Transverse colon (tissue), 4 donors: ENCODE data around the gene TCF21. TPM values are rescaled to one million over a fixed set of nuclear protein-coding genes. Genes with fewer than 3 reads are reported as not detected.

Experiments used
- DNase-seq: peaks from one replicate; pipeline ENCODE4 v3.0.0-alpha.2; 2019
- H3K27ac ChIP-seq, 4 donors: fragments of 200-600 bp; sonication (generic); 2 replicates each; pipeline ENCODE4 v1.5.1; 2016 to 2018; ENCODE audit warnings: inconsistent platforms in 4 of 4
- H3K27me3 ChIP-seq: fragments of 200-600 bp; sonication (generic); 2 replicates; pipeline ENCODE4 v1.5.1; 2017; ENCODE audit warnings: inconsistent platforms
- H3K36me3 ChIP-seq, 4 donors: fragments of 200-600 bp; sonication (generic); 2 replicates each; pipeline ENCODE4 v1.5.1; 2017 to 2019; ENCODE audit warnings: inconsistent platforms in 4 of 4
- H3K4me1 ChIP-seq, 4 donors: fragments of 200-600 bp; sonication (generic); 2 replicates each; pipeline ENCODE4 v1.5.1; 2017 to 2020; ENCODE audit warnings: inconsistent platforms in 4 of 4
- H3K4me3 ChIP-seq, 4 donors: fragments of 200-600 bp; sonication (generic); 1 replicate in 1 of 4; 2 replicates in 3 of 4; pipeline versions ENCODE4 v1.5.1 to v1.6.1; 2017 to 2019; ENCODE audit warnings: inconsistent platforms in 4 of 4
- H3K9me3 ChIP-seq, 2 donors: fragments of 200-600 bp; sonication (generic); 2 replicates each; pipeline ENCODE4 v1.5.1; 2017 to 2019; ENCODE audit warnings: inconsistent platforms in 2 of 2
- EP300 ChIP-seq: sonication (generic); formaldehyde crosslinking; IDR thresholded peaks from one replicate; pipeline ENCODE4 v1.6.1; 2017; ENCODE audit warnings: antibody characterized with exemption, low read depth
- POLR2A ChIP-seq: fragments of 450-650 bp; IDR thresholded peaks from one replicate; pipeline ENCODE4 v1.6.1; 2016; ENCODE audit warnings: antibody characterized with exemption, mild to moderate bottlenecking, moderate library complexity
- POLR2AphosphoS5 ChIP-seq, 3 donors: sonication (generic); formaldehyde crosslinking; IDR thresholded peaks; one replicate each; pipeline ENCODE4 v1.6.1; 2016; ENCODE audit warnings: antibody characterized with exemption in 3 of 3
- WGBS, 2 donors: methylation state at CpG; one replicate each; pipeline ENCODE4 v1.1.5; 2018; ENCODE audit warnings: low coverage in 1 of 2; 5-methylcytosine and 5-hydroxymethylcytosine counted together
- in situ Hi-C, 4 donors: fragments of 200-750 bp; cut with MboI; loops; one replicate each; pipeline versions ENCODE4 v1.15.0 to v1.15.1; 2017; ENCODE audit warnings: low sequenced_read_pairs in 3 of 4, low pct_ligation_motif_present in 1 of 4, low pct_unique_long_range_greater_than_20kb in 1 of 4
- intact Hi-C: fragments of 100-400 bp; cut with DNase I; formaldehyde crosslinking; loops from one replicate; pipeline ENCODE4 v1.15.1; 2023; ENCODE audit warnings: low total_unique reads
- total RNA-seq, 4 donors: library from RNA; depleted of rRNA; stranded (reverse); fragments of >200 nt; gene quantifications; one replicate each; pipeline ENCODE4 v1.1.0, GENCODE V29; 2016
- TF ChIP-seq, protein P1 (sequence below), 5 experiments: fragments of 200-600 bp in 3 of 5; fragments of 450-650 bp in 2 of 5; sonication (generic) in 3 of 5; IDR thresholded peaks; 1 replicate in 2 of 5; 2 replicates in 3 of 5; pipeline ENCODE4 v1.5.1; 2016 to 2017; ENCODE audit warnings: antibody characterized with exemption in 5 of 5, inconsistent platforms in 3 of 5, mild to moderate bottlenecking in 2 of 5, moderate library complexity in 1 of 5

TCF21 gene
- total RNA-seq, 4 donors from 2014 or later, result 6.0 to 13.0 (median 8.9) TPM

GRCh38 chr6:133871131-133871530 lies 17.8 kb upstream of the TCF21 start:
- no peaks in the 10 kb centered on the region for H3K36me3 ChIP-seq
- no peak overlapping the region for H3K4me3 ChIP-seq
- in situ Hi-C loops, result no loop called here
- intact Hi-C loops, result no loop called here
- H3K9me3 ChIP-seq, result no peaks in the 10 kb centered on the region
- DNase-seq, result no peak
- no peaks in the 10 kb centered on the region for H3K4me1 ChIP-seq
- no peak overlapping the region for H3K27ac ChIP-seq
- TF ChIP-seq POLR2A (no peak), EP300 (no peak), POLR2AphosphoS5 (IDR thresholded peaks at IDR 0.05) (no peak)
- TF ChIP-seq, protein P1, sequence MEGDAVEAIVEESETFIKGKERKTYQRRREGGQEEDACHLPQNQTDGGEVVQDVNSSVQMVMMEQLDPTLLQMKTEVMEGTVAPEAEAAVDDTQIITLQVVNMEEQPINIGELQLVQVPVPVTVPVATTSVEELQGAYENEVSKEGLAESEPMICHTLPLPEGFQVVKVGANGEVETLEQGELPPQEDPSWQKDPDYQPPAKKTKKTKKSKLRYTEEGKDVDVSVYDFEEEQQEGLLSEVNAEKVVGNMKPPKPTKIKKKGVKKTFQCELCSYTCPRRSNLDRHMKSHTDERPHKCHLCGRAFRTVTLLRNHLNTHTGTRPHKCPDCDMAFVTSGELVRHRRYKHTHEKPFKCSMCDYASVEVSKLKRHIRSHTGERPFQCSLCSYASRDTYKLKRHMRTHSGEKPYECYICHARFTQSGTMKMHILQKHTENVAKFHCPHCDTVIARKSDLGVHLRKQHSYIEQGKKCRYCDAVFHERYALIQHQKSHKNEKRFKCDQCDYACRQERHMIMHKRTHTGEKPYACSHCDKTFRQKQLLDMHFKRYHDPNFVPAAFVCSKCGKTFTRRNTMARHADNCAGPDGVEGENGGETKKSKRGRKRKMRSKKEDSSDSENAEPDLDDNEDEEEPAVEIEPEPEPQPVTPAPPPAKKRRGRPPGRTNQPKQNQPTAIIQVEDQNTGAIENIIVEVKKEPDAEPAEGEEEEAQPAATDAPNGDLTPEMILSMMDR (IDR thresholded peaks at IDR 0.05), result no peak
- no peaks in the 10 kb centered on the region for H3K27me3 ChIP-seq

DNA sequence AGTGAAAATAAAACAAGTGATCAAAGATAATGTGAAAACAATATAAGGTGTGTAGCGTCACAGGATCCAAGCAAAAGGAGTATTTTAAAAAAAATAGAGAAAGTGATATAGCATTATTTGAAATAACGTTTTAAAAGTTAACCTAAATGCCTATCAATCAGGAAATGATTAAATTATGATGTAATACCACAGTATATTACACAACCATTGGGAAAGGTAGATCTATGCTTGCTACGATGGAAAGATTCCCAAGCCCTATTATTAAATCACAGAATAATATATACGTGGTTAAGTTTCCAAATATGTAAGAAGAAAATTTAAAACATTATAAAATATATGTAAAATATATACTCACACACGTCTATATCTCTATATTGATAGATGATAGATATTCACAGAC lies 15.4 kb upstream of the TCF21 start:
- no peaks in the 10 kb centered on the region for H3K4me1 ChIP-seq
- intact Hi-C loops (no loop called here), in situ Hi-C loops (no loop called here)
- TF ChIP-seq EP300, result no peak
- no peak for TF ChIP-seq POLR2A
- TF ChIP-seq, protein P1 (IDR thresholded peaks at IDR 0.05), result no peak
- TF ChIP-seq POLR2AphosphoS5 (IDR thresholded peaks at IDR 0.05), result no peak
- H3K9me3 ChIP-seq, result no peaks in the 10 kb centered on the region
- DNase-seq, result no peak
- no peak overlapping the region for H3K4me3 ChIP-seq
- no peaks in the 10 kb centered on the region for H3K36me3 ChIP-seq
- no peak overlapping the region for H3K27ac ChIP-seq
- WGBS, 2 donors, result 69% methylated on average over 5 of the region's 5 CpGs
- H3K27me3 ChIP-seq, result no peaks in the 10 kb centered on the region

- no peaks in the 10 kb centered on the region for H3K4me1 ChIP-seq
- in situ Hi-C loops (no loop called here), intact Hi-C loops (no loop called here)
- H3K9me3 ChIP-seq, result no peaks in the 10 kb centered on the region
- DNase-seq, result no peak
- no peak overlapping the region for H3K4me3 ChIP-seq
- 69 to 72% methylated on average over 3 to 5 of the region's 5 CpGs for WGBS, 2 donors
- TF ChIP-seq, protein P1 (IDR thresholded peaks at IDR 0.05), result no peak
- TF ChIP-seq EP300, result no peak
- no peak for TF ChIP-seq POLR2AphosphoS5 (IDR thresholded peaks at IDR 0.05)
- TF ChIP-seq POLR2A, result no peak
- peaks cover 4% of the 10 kb centered on the region for H3K27me3 ChIP-seq
- no peak overlapping the region for H3K27ac ChIP-seq
- H3K36me3 ChIP-seq, result no peaks in the 10 kb centered on the region
Measured at GRCh38 chr6:133877116-133877515, 11.8 kb upstream of the TCF21 start.

DNA sequence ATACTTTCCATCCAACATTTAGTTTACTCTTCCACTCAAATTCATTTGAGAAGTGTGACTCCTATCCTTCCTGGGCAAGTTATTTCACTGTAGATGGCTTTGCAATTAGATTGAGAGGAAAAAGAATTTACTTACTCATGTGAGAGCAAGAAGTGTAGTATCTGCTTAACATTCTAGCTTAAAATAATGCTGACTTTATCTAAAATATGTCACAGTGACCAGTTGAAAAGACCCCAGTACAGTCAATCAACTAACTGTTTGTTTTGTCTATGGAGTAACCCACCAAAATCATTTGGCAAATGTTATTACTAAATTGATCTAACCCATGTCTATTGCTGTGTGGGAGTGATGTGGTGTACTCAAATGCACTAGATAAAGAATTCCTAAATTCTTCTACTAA lies 8.9 kb upstream of the TCF21 start:
- no peak overlapping the region for H3K27ac ChIP-seq
- intact Hi-C loops, result no loop called here
- H3K4me3 ChIP-seq, result no peak overlapping the region
- H3K4me1 ChIP-seq, result no peaks in the 10 kb centered on the region
- H3K36me3 ChIP-seq, result no peaks in the 10 kb centered on the region
- TF ChIP-seq POLR2A (no peak), EP300 (no peak), POLR2AphosphoS5 (IDR thresholded peaks at IDR 0.05) (no peak)
- TF ChIP-seq, protein P1 (IDR thresholded peaks at IDR 0.05), result no peak
- H3K27me3 ChIP-seq, result peaks cover 12% of the 10 kb centered on the region
- no peaks in the 10 kb centered on the region for H3K9me3 ChIP-seq
- in situ Hi-C loops, result no loop called here
- no peak for DNase-seq
